Mucosa of descending colon (tissue), 3 donors: Measurements from ENCODE around the gene HOGA1. TPM values are rescaled to one million over a fixed set of nuclear protein-coding genes. Genes with fewer than 3 reads are reported as not detected.
"Not testable (repeated sequence)": the region's sequence is repeated elsewhere in the genome, so short reads cannot be mapped to it uniquely, and the experiment has no call there.

Source experiments
- ATAC-seq: fragments of 200-7000 bp; cut with Tn5 transposase; one replicate; pipeline ENCODE4 v1.9.1; 2020; ENCODE audit warnings: mild to moderate bottlenecking, moderate library complexity
- DNase-seq, 3 donors: peaks; one replicate each; pipeline ENCODE4 v3.0.0-alpha.2; 2020
- H3K36me3 ChIP-seq: fragments of 200-600 bp; one replicate; pipeline ENCODE4 v1.8.0; 2021; ENCODE audit warnings: low read depth, mild to moderate bottlenecking
- H3K4me1 ChIP-seq: fragments of 200-600 bp; one replicate; pipeline ENCODE4 v1.8.0; 2021; ENCODE audit warnings: low read depth, mild to moderate bottlenecking
- H3K4me3 ChIP-seq: fragments of 200-600 bp; one replicate; pipeline ENCODE4 v1.8.0; 2021; ENCODE audit warnings: mild to moderate bottlenecking
- H3K9me3 ChIP-seq: fragments of 200-600 bp; one replicate; pipeline ENCODE4 v1.8.0; 2021; ENCODE audit warnings: mild to moderate bottlenecking
- intact Hi-C, 2 donors: fragments of 100-400 bp; cut with DNase I in 1 of 2; cut with micrococcal nuclease in 1 of 2; formaldehyde crosslinking; loops; one replicate each; pipeline versions ENCODE4 v1.11.0 to v1.11.1; 2022; cut with DNase I, micrococcal nuclease
- total RNA-seq, 3 donors: library from RNA; stranded (reverse); fragmentation: NEBNext Ultra II Directional in 2 of 3; extraction: Animal tissue kit (Norgen Biotek cat#: 25700) in 2 of 3; gene quantifications; one replicate each; pipeline versions ENCODE4 v1.2.1 to v1.2.4, GENCODE V29; 2021 to 2023
- TF ChIP-seq, protein P1 (sequence below): fragments of 200-600 bp; IDR thresholded peaks from one replicate; pipeline ENCODE4 v1.8.0; 2022; ENCODE audit warnings: antibody characterized with exemption, mild to moderate bottlenecking
- donor health status: DM: no; HTN: no; CAD: no; lungs with moderate emphysema.
- donor health status: DM: no; HTN: no; CAD: no.
- donor health status: DM: no; HTN: yes; CAD: no.

HOGA1 gene
- total RNA-seq, 3 donors from 2014 or later, result 0.29 to 0.47 TPM; not detected in 1

DNA sequence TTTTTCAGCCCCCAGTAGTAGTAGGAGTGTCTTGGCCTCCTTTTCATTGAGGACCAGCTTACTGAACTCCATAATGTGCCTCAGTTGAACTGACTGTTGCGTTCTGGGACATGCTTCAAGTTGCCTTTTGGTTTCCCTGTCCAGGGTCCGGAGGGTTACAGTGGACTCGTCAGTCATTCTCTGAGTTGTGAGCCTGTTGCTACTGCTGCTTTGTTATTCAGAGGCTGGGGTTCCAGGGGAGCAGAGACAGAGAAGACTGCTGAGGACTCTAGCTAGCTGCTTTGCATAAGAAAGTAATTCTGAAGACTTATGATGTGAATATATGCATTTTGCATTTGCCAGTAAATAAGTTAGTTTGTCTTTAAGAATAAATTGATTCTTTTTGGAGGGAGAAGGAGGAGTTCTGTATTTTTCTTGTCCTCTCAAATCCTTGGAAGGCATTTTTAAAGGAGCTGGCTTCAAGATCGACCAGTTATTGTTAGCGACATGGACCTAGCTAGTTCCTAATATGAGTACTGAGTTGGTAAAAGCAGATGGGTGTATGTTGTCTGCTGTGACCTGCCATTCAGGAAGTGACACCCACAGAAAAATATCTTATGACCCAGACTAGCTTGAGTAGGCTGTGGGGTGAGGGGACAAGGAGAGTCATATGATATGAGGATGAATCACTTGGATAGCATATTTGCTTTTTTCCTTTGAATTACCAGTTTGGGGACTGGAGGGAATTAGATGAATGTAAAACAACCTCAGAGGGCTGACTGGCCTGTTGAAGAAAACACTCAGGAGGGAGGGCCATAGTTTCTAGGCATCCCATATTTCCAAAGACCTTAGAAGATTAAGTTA lies 64.6 kb downstream of the HOGA1 start:
- Histone ChIP-seq H3K36me3 (no peaks in the 10 kb centered on the region), H3K4me3 (no peak overlapping the region), H3K9me3 (no peaks in the 10 kb centered on the region), H3K4me1 (no peaks in the 10 kb centered on the region)
- ATAC-seq (peak; percentile 85), DNase-seq (peak in 1 of 3 donors; percentile 36)
- TF ChIP-seq, protein P1, sequence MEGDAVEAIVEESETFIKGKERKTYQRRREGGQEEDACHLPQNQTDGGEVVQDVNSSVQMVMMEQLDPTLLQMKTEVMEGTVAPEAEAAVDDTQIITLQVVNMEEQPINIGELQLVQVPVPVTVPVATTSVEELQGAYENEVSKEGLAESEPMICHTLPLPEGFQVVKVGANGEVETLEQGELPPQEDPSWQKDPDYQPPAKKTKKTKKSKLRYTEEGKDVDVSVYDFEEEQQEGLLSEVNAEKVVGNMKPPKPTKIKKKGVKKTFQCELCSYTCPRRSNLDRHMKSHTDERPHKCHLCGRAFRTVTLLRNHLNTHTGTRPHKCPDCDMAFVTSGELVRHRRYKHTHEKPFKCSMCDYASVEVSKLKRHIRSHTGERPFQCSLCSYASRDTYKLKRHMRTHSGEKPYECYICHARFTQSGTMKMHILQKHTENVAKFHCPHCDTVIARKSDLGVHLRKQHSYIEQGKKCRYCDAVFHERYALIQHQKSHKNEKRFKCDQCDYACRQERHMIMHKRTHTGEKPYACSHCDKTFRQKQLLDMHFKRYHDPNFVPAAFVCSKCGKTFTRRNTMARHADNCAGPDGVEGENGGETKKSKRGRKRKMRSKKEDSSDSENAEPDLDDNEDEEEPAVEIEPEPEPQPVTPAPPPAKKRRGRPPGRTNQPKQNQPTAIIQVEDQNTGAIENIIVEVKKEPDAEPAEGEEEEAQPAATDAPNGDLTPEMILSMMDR, result no peak
- intact Hi-C loops, result no loop called here

DNA sequence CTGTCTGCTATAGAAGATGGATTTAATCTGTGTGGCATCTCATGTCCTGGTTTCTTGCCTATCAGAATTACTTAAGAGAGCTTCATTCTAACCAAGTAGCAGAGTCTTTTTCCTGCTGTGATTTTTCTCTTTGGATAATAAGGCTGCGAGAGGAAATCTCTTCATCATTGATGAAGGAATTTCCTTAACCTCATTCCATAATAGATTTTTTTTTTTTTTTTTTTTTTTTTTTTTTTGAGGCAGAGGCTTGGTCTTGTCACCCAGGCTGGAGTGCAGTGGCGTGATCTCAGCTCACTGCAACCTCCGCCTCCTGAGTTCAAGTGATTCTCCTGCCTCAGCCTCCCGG lies 65.2 kb downstream of the HOGA1 start:
- DNase-seq, H3K36me3 ChIP-seq, intact Hi-C loops, H3K4me1 ChIP-seq, H3K4me3 ChIP-seq, ATAC-seq, H3K9me3 ChIP-seq: not testable (repeated sequence)

DNA sequence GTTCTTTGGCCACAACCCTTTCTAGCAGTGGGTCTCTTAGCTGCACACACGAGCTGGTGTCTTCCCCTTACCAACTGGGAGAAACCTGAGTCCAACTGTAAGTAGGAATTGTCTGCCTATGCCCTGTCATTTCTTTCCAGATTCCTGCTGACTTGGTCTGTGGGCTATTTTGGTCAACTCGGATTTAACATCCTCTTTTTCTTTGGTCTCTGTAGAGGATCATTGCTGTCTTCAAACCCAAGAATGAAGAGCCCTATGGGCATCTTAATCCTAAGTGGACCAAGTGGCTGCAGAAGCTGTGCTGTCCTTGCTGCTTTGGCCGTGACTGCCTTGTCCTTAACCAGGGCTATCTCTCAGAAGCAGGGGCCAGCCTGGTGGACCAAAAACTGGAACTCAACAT lies 66.5 kb downstream of the HOGA1 start:
- H3K36me3 ChIP-seq, result no peaks in the 10 kb centered on the region
- TF ChIP-seq, protein P1, result no peak
- DNase-seq (no peak), ATAC-seq (no peak)
- no peaks in the 10 kb centered on the region for H3K4me1 ChIP-seq
- no peaks in the 10 kb centered on the region for H3K9me3 ChIP-seq
- H3K4me3 ChIP-seq, result no peak overlapping the region
- intact Hi-C loops, result no loop called here

DNA sequence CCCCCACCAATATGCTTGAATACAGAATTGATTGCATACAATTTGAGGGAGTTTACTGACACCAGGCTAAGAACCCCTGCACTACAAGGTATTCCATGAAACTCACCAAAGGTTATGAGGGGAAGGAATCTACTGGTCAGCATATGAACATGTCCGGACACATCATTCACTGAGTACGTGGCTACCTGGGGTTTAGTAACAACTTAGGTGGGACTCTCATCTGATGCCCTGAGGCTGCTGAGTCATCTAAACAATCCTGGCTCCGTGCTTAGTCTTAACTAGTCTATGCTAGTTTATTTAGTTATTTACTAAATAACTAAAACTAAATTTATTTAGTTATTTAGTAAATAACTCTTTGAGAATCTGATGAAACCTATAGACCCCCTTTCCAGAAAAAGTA lies 67.6 kb downstream of the HOGA1 start:
- no peaks in the 10 kb centered on the region for H3K36me3 ChIP-seq
- ATAC-seq (no peak), DNase-seq (no peak)
- H3K9me3 ChIP-seq, result no peaks in the 10 kb centered on the region
- H3K4me1 ChIP-seq, result no peaks in the 10 kb centered on the region
- intact Hi-C loops, result no loop called here
- no peak overlapping the region for H3K4me3 ChIP-seq
- TF ChIP-seq, protein P1, result no peak

DNA sequence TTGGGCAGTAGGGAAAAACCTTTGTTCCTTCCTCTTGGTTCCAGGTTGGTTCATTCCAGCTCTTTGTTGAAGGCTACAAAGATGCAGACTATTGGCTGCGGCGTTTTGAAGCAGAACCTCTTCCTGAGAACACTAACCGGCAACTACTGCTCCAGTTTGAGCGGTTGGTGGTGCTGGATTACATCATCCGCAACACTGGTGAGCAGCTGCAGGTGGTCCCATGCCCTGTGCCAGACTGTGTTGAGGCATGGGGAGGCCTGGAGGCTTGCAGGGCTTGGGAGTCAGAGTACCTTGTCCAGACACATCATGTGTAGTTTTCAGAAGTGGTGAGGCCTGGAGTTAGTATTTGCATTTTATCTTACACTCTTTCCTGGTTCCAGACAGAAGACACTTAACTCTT lies 72.6 kb downstream of the HOGA1 start:
- no peak overlapping the region for H3K4me3 ChIP-seq
- TF ChIP-seq, protein P1, result no peak
- DNase-seq (no peak), ATAC-seq (no peak)
- H3K36me3 ChIP-seq, result no peaks in the 10 kb centered on the region
- no peaks in the 10 kb centered on the region for H3K4me1 ChIP-seq
- intact Hi-C loops, result no loop called here
- H3K9me3 ChIP-seq, result no peaks in the 10 kb centered on the region

DNA sequence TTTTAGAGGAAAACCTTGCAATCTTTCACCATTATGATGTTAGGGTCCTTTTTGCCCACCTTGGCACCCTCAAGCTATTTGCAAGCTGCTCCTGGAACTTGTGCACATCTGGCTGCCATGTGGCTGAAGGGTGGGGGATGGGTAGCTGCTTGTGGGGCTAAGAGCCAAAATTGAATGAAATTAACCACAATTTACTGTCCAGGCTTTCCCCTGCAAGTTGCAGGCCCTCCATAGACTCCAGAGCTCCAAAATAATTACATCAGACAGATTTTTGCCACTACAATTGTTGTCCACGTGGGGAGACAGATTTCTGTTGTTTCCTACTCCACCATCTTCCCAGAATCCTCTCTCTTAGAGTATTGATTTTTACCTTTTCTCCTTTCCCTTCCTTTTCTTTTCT lies 75.4 kb downstream of the HOGA1 start:
- ATAC-seq (no peak), DNase-seq (no peak)
- Histone ChIP-seq H3K4me1 (no peaks in the 10 kb centered on the region), H3K36me3 (no peaks in the 10 kb centered on the region), H3K4me3 (no peak overlapping the region), H3K9me3 (no peaks in the 10 kb centered on the region)
- TF ChIP-seq, protein P1, result no peak
- intact Hi-C loops, result no loop called here

Other genes with a start within 250 kb of the HOGA1 start
- 10 to 100 TPM; 26.2 to 42.5 (median 33.3) TPM for gene FRAT2, start 249.7 kb upstream of the HOGA1 start, total RNA-seq
- gene RRP12, start 183.0 kb upstream of the HOGA1 start, total RNA-seq, result 10 to 100 TPM; 14.6 to 19.4 (median 16.9) TPM
- 100 to 1,000 TPM; 173 to 244 (median 186) TPM for gene PGAM1, start 158.2 kb upstream of the HOGA1 start, total RNA-seq
- gene EXOSC1, start 138.4 kb upstream of the HOGA1 start, total RNA-seq, result 10 to 100 TPM; 20.7 to 30.9 (median 21.3) TPM
- gene ZDHHC16, start 138.2 kb upstream of the HOGA1 start, total RNA-seq, result 10 to 100 TPM; 28.8 to 37.0 (median 29.5) TPM
- gene MMS19, start 86.0 kb upstream of the HOGA1 start, total RNA-seq, result 10 to 100 TPM; 45.7 to 48.5 (median 47.0) TPM
- gene UBTD1, start 85.5 kb upstream of the HOGA1 start, total RNA-seq, result 1 to 10 TPM in 2 of 3 donors, under 1 TPM in 1; 0.49 to 7.3 (median 3.4) TPM
- gene ANKRD2, start 11.6 kb upstream of the HOGA1 start, total RNA-seq, result under 1 TPM; 0.29 to 0.75 (median 0.35) TPM
- not detected for gene C10orf62, start 5.3 kb downstream of the HOGA1 start, total RNA-seq
- 1 to 10 TPM; 1.9 to 2.7 (median 2.6) TPM for gene MORN4, start 49.1 kb downstream of the HOGA1 start, total RNA-seq
- gene PI4K2A, start 56.3 kb downstream of the HOGA1 start, total RNA-seq, result 10 to 100 TPM; 11.2 to 13.7 (median 11.7) TPM
- gene AVPI1, start 102.9 kb downstream of the HOGA1 start, total RNA-seq, result 10 to 100 TPM; 23.7 to 34.1 (median 31.4) TPM
- gene MARVELD1, start 129.3 kb downstream of the HOGA1 start, total RNA-seq, result 10 to 100 TPM; 30.7 to 45.7 (median 37.7) TPM
- gene ZFYVE27, start 152.7 kb downstream of the HOGA1 start, total RNA-seq, result 10 to 100 TPM; 48.8 to 83.7 (median 55.0) TPM
- gene SFRP5, start 187.6 kb downstream of the HOGA1 start, total RNA-seq, result 10 to 100 TPM in 1 of 3 donors, 1 to 10 TPM in 1, under 1 TPM in 1; 0.41 to 23.0 (median 1.0) TPM